Measurements from ENCODE around the gene AP4S1. TPM values are rescaled to one million over a fixed set of nuclear protein-coding genes. Genes with fewer than 3 reads are reported as not detected.
"Not testable (repeated sequence)": the region's sequence is repeated elsewhere in the genome, so short reads cannot be mapped to it uniquely, and the experiment has no call there.

AP4S1 gene
- total RNA-seq, 2 donors from 2014 or later = 8.6 to 13.7 TPM

GRCh38 chr14:31045501-31046080, 20.1 kb downstream of the AP4S1 start:
- TF ChIP-seq CTCF (IDR thresholded peaks at IDR 0.05) = no peak
- 95 to 97% methylated on average over 8 of the region's 8 CpGs for WGBS, 2 donors
- Histone ChIP-seq H3K36me3 (replicated peaks in 1 of 2; ENCODE audit: insufficient read depth in 1 of 2, low read depth in 2 of 2) (no peaks in the 10 kb centered on the region), H3K4me3 (no peak overlapping the region), H3K27me3 (no peaks in the 10 kb centered on the region), H3K27ac (no peak overlapping the region), H3K4me1 (no peaks in the 10 kb centered on the region), H3K9me3 (no peaks in the 10 kb centered on the region)
- intact Hi-C loops (cut with DNase I) = no loop called here
- ATAC-seq (no peak), DNase-seq (no peak)

- Histone ChIP-seq H3K9me3 (no peaks in the 10 kb centered on the region), H3K4me1 (no peaks in the 10 kb centered on the region), H3K27ac (no peak overlapping the region), H3K36me3 (replicated peaks in 1 of 2; ENCODE audit: insufficient read depth in 1 of 2, low read depth in 2 of 2) (no peaks in the 10 kb centered on the region), H3K4me3 (no peak overlapping the region), H3K27me3 (no peaks in the 10 kb centered on the region)
- ATAC-seq (no peak), DNase-seq (no peak)
- no peak for TF ChIP-seq POLR2A (IDR thresholded peaks at IDR 0.05)
- no peak for TF ChIP-seq CTCF (IDR thresholded peaks at IDR 0.05)
- intact Hi-C loops (cut with DNase I) = no loop called here
- WGBS, 2 donors = 91 to 96% methylated on average over 4 to 9 of the region's 10 CpGs
Measured at GRCh38 chr14:31047503-31047902, 22.1 kb downstream of the AP4S1 start.

GRCh38 chr14:31051023-31051422, 25.6 kb downstream of the AP4S1 start:
- intact Hi-C loops (cut with DNase I) = no loop called here

GRCh38 chr14:31051511-31051910, 26.1 kb downstream of the AP4S1 start:
- no peak overlapping the region for H3K27ac ChIP-seq
- H3K9me3 ChIP-seq = no peaks in the 10 kb centered on the region
- TF ChIP-seq POLR2A (IDR thresholded peaks at IDR 0.05) (no peak), CTCF (IDR thresholded peaks at IDR 0.05) (no peak)
- DNase-seq (no peak), ATAC-seq (no peak)
- H3K4me3 ChIP-seq = no peak overlapping the region
- 66 to 68% methylated on average over 4 of the region's 4 CpGs for WGBS, 2 donors
- H3K4me1 ChIP-seq = peaks cover 5% of the 10 kb centered on the region
- no peaks in the 10 kb centered on the region for H3K27me3 ChIP-seq
- no peaks in the 10 kb centered on the region for H3K36me3 ChIP-seq (replicated peaks in 1 of 2; ENCODE audit: insufficient read depth in 1 of 2, low read depth in 2 of 2)
- intact Hi-C loops (cut with DNase I) = no loop called here

More at GRCh38 chr14:31051023-31051422, 25.6 kb downstream of the AP4S1 start:
- peaks cover 5% of the 10 kb centered on the region for H3K4me1 ChIP-seq
- H3K36me3 ChIP-seq (replicated peaks in 1 of 2; ENCODE audit: insufficient read depth in 1 of 2, low read depth in 2 of 2) = no peaks in the 10 kb centered on the region
- DNase-seq (no peak), ATAC-seq (no peak)
- H3K9me3 ChIP-seq = no peaks in the 10 kb centered on the region
- TF ChIP-seq POLR2A (IDR thresholded peaks at IDR 0.05) = no peak
- TF ChIP-seq CTCF (IDR thresholded peaks at IDR 0.05) = no peak
- WGBS, 2 donors = 82 to 86% methylated on average over 7 of the region's 7 CpGs
- H3K27ac ChIP-seq = no peak overlapping the region
- H3K27me3 ChIP-seq = no peaks in the 10 kb centered on the region
- H3K4me3 ChIP-seq = no peak overlapping the region

- H3K36me3 ChIP-seq (replicated peaks in 1 of 2; ENCODE audit: insufficient read depth in 1 of 2, low read depth in 2 of 2); H3K9me3 ChIP-seq; H3K4me3 ChIP-seq; H3K27me3 ChIP-seq; H3K4me1 ChIP-seq; intact Hi-C loops (cut with DNase I): not testable (repeated sequence)
- WGBS, 2 donors = 63 to 65% methylated on average over 9 of the region's 9 CpGs
- ATAC-seq (peak; percentile 69), DNase-seq (peak; percentile 46 to 68 (median 60))
- peak overlapping the region in 2 of 4 donors; percentile 16 to 28 for H3K27ac ChIP-seq
Measured at GRCh38 chr14:31052905-31053586, 27.6 kb downstream of the AP4S1 start.
